Stimulated activated naive CD8-positive, alpha-beta T cell treated with anti-CD3 and anti-CD28 coated beads, Interleukin-15, Interleukin-2, amounts not matched to agents 100 U/mL and 50 U/mL, for 24 hours (primary cell): Measurements from ENCODE around the gene VWC2L.
A peak's percentile ranks its signal among the peaks of the same experiment; 100 is the strongest.

ENCODE experiments used
- ATAC-seq: fragments of 150-1000 bp; cut with Tn5 transposase; one replicate; pipeline ENCODE4 v1.10.0; 2021
- DNase-seq: peaks from one replicate; pipeline ENCODE4 v3.0.0; 2021

The VWC2L gene

GRCh38 chr2:214410918-214411554 is at the start of gene VWC2L:
Gene VWC2L (plus strand): TSS chr2:214411054. CDS start chr2:214414194, 3,140 bp downstream.
- DNase-seq (peak; percentile 39), ATAC-seq (no peak)

- no peak for ATAC-seq
- no peak for DNase-seq
These were observed 49.7 kb upstream of the VWC2L start for GRCh38 chr2:214361116-214361515.

- ATAC-seq, result no peak
- DNase-seq, result no peak
These were observed 45.3 kb upstream of the VWC2L start for GRCh38 chr2:214365549-214365948.

GRCh38 chr2:214367171-214367570 is 43.7 kb upstream of the VWC2L start:
- DNase-seq, result no peak
- no peak for ATAC-seq

GRCh38 chr2:214376618-214377285 is 34.1 kb upstream of the VWC2L start:
- DNase-seq, result no peak

GRCh38 chr2:214377286-214377624 is 33.6 kb upstream of the VWC2L start:
- no peak for ATAC-seq
- no peak for DNase-seq

More at GRCh38 chr2:214376618-214377285, 34.1 kb upstream of the VWC2L start:
- no peak for ATAC-seq

- DNase-seq (no peak), ATAC-seq (no peak)
These were observed 32.3 kb upstream of the VWC2L start for GRCh38 chr2:214378455-214379103.

GRCh38 chr2:214379227-214379626 is 31.6 kb upstream of the VWC2L start:
- no peak for ATAC-seq
- no peak for DNase-seq

- DNase-seq (no peak), ATAC-seq (no peak)
These were observed 30.2 kb upstream of the VWC2L start for GRCh38 chr2:214380681-214381080.

- DNase-seq (no peak), ATAC-seq (no peak)
These were observed 28.6 kb upstream of the VWC2L start for GRCh38 chr2:214382229-214382628.

- ATAC-seq, result no peak
- no peak for DNase-seq
These were observed 24.1 kb upstream of the VWC2L start for GRCh38 chr2:214386720-214387119.

- ATAC-seq, result no peak
- DNase-seq, result no peak
These were observed 21.5 kb upstream of the VWC2L start for GRCh38 chr2:214389334-214389733.

GRCh38 chr2:214393796-214394195 is 17.1 kb upstream of the VWC2L start:
- DNase-seq, result no peak
- ATAC-seq, result no peak

- ATAC-seq (no peak), DNase-seq (no peak)
These were observed 15.8 kb upstream of the VWC2L start for GRCh38 chr2:214395040-214395439.

- no peak for DNase-seq
- ATAC-seq, result no peak
These were observed 9.3 kb upstream of the VWC2L start for GRCh38 chr2:214401580-214401979.

- DNase-seq (no peak), ATAC-seq (no peak)
These were observed 602 bp upstream of the VWC2L start for GRCh38 chr2:214410128-214410775.

GRCh38 chr2:214412679-214413078 is 1.8 kb downstream of the VWC2L start:
- DNase-seq (no peak), ATAC-seq (no peak)

GRCh38 chr2:214436470-214436869 is 25.6 kb downstream of the VWC2L start:
- ATAC-seq, result no peak
- DNase-seq, result no peak

GRCh38 chr2:214450118-214450894 is 39.5 kb downstream of the VWC2L start:
- no peak for DNase-seq
- ATAC-seq, result no peak

GRCh38 chr2:214451516-214452275 is 40.8 kb downstream of the VWC2L start:
- no peak for ATAC-seq

GRCh38 chr2:214465363-214466146 is 54.7 kb downstream of the VWC2L start:
- DNase-seq, result no peak

More at GRCh38 chr2:214451516-214452275, 40.8 kb downstream of the VWC2L start:
- no peak for DNase-seq

More at GRCh38 chr2:214465363-214466146, 54.7 kb downstream of the VWC2L start:
- ATAC-seq, result no peak
